GM19351 (cell line): ENCODE data around the gene AHDC1.

Experiments used
- ATAC-seq: cut with Tn5 transposase; IDR thresholded peaks from one replicate; pipeline ENCODE4 v1.9.1; 2021; ENCODE audit warnings: mild to moderate bottlenecking, moderate library complexity; ENCODE audit not compliant: unreplicated experiment

Gene AHDC1

GRCh38 chr1:27615346-27616192 lies 11.6 kb upstream of the AHDC1 start:
- no peak for ATAC-seq

- ATAC-seq, result no peak
These were observed 10.8 kb upstream of the AHDC1 start for GRCh38 chr1:27614625-27615344.

- ATAC-seq, result no peak
These were observed 10.2 kb upstream of the AHDC1 start for GRCh38 chr1:27614043-27614624.

GRCh38 chr1:27612718-27613117 lies 8.8 kb upstream of the AHDC1 start:
- no peak for ATAC-seq

GRCh38 chr1:27611450-27611849 lies 7.5 kb upstream of the AHDC1 start:
- no peak for ATAC-seq

GRCh38 chr1:27609618-27610240 lies 5.8 kb upstream of the AHDC1 start:
- ATAC-seq, result no peak

- no peak for ATAC-seq
These were observed 5.2 kb upstream of the AHDC1 start for GRCh38 chr1:27609210-27609555.

GRCh38 chr1:27607239-27607804 lies 3.4 kb upstream of the AHDC1 start:
- ATAC-seq, result no peak

GRCh38 chr1:27606708-27607238 lies 2.8 kb upstream of the AHDC1 start:
- ATAC-seq, result no peak

- no peak for ATAC-seq
These were observed 2.1 kb upstream of the AHDC1 start for GRCh38 chr1:27605796-27606707.

- no peak for ATAC-seq
These were observed 1.4 kb upstream of the AHDC1 start for GRCh38 chr1:27605300-27605766.

- no peak for ATAC-seq
These were observed 795 bp upstream of the AHDC1 start for GRCh38 chr1:27604579-27605299.

GRCh38 chr1:27603309-27603680 lies 649 bp downstream of the AHDC1 start:
- ATAC-seq, result no peak

- ATAC-seq, result no peak
These were observed 1.3 kb downstream of the AHDC1 start for GRCh38 chr1:27602462-27603308.

- no peak for ATAC-seq
These were observed 2.0 kb downstream of the AHDC1 start for GRCh38 chr1:27601771-27602461.

GRCh38 chr1:27601321-27601770 lies 2.6 kb downstream of the AHDC1 start:
- ATAC-seq, result no peak

- no peak for ATAC-seq
These were observed 3.3 kb downstream of the AHDC1 start for GRCh38 chr1:27600498-27601175.
